SK-N-SH (cell line): ENCODE results near the gene CNEP1R1.

Experiments
- CTCF ChIP-seq: fragments of 200-600 bp; sonication (generic); IDR thresholded peaks from 2 replicates; pipeline ENCODE4 v1.6.1; 2017; ENCODE audit warnings: antibody characterized with exemption, mild to moderate bottlenecking, moderate library complexity
- FOSL2 ChIP-seq: IDR thresholded peaks from 2 replicates; pipeline ENCODE4 v1.4.0; 2012; ENCODE audit warnings: low read depth, mild to moderate bottlenecking, moderate library complexity, borderline replicate concordance
- MAX ChIP-seq: IDR thresholded peaks from 2 replicates; pipeline ENCODE4 v1.4.0; 2012; ENCODE audit warnings: low read depth
- PBX3 ChIP-seq: IDR thresholded peaks from 2 replicates; pipeline ENCODE4; 2012
- POLR2AphosphoS5 ChIP-seq: IDR thresholded peaks from 2 replicates; pipeline ENCODE4 v1.6.1; 2012; ENCODE audit warnings: low read depth, low read length
- RCOR1 ChIP-seq: fragments of 150-350 bp; IDR thresholded peaks from 2 replicates; pipeline ENCODE4 v1.6.1; 2017; ENCODE audit warnings: antibody characterized with exemption, low read length
- REST ChIP-seq: IDR thresholded peaks from 2 replicates; pipeline ENCODE4 v1.6.1; 2012; ENCODE audit warnings: mild to moderate bottlenecking, low read depth, low read length, moderate library complexity
- RFX5 ChIP-seq: IDR thresholded peaks from 2 replicates; pipeline ENCODE4 v1.6.1; 2012; ENCODE audit warnings: mild to moderate bottlenecking, improper control_type of control experiment, low read length
- SMC3 ChIP-seq: IDR thresholded peaks from 2 replicates; pipeline ENCODE4 v1.6.1; 2012; ENCODE audit warnings: low read depth, low read length, improper control_type of control experiment
- TAF1 ChIP-seq: IDR thresholded peaks from 2 replicates; pipeline ENCODE4 v1.6.1; 2012; ENCODE audit warnings: low read depth, mild to moderate bottlenecking, low read length, moderate library complexity, borderline replicate concordance
- USF1 ChIP-seq: IDR thresholded peaks from 2 replicates; pipeline ENCODE4 v1.4.0; 2012; ENCODE audit warnings: low read depth, borderline replicate concordance
- USF2 ChIP-seq: fragments of 150-350 bp; IDR thresholded peaks from 2 replicates; pipeline ENCODE4 v1.6.1; 2017; ENCODE audit warnings: antibody characterized with exemption, low read length, low read depth, borderline replicate concordance
- YY1 ChIP-seq: IDR thresholded peaks from 2 replicates; pipeline ENCODE4 v1.4.0; 2012; ENCODE audit warnings: low read depth, mild to moderate bottlenecking

GRCh38 chr16:50002190-50002589 lies 22.8 kb upstream of the CNEP1R1 start:
- TF ChIP-seq POLR2AphosphoS5 (no peak), USF2 (no peak), CTCF (no peak), PBX3 (no peak), FOSL2 (no peak), RCOR1 (no peak), MAX (no peak), SMC3 (no peak), USF1 (no peak), RFX5 (no peak), YY1 (no peak), TAF1 (no peak), REST (no peak)
